Neural cell (in vitro differentiated cells): Measurements from ENCODE around the gene FKRP. TPM values are rescaled to one million over a fixed set of nuclear protein-coding genes. Genes with fewer than 3 reads are reported as not detected.

ENCODE experiments used
- H2AFZ ChIP-seq: fragments of 200-600, 300-800 bp; sonication (generic), shearing (Covaris generic); 2 replicates; pipeline ENCODE4 v1.6.0; 2014; ENCODE audit warnings: low read depth, mild to moderate bottlenecking, antibody characterized with exemption, low read length, moderate library complexity
- H3F3A ChIP-seq: fragments of 200-600 bp; shearing (Covaris generic); 2 replicates; pipeline ENCODE4 v1.6.1; 2016; ENCODE audit warnings: mild to moderate bottlenecking, moderate library complexity, mixed read lengths, antibody characterized with exemption, low read length; ENCODE audit not compliant: insufficient read depth, poor library complexity, severe bottlenecking
- H3K27ac ChIP-seq: fragments of 200-600, 300-800 bp; sonication (generic), shearing (Covaris generic); 2 replicates; pipeline ENCODE4 v1.5.1; 2014; ENCODE audit warnings: mild to moderate bottlenecking, low read length, moderate library complexity
- H3K27me3 ChIP-seq: fragments of 300-800, 200-600 bp; sonication (generic), shearing (Covaris generic); 2 replicates; pipeline ENCODE4 v1.6.0; 2014; ENCODE audit warnings: mild to moderate bottlenecking, low read depth, low read length, moderate library complexity; ENCODE audit not compliant: insufficient read depth
- H3K36me3 ChIP-seq: fragments of 300-800, 200-600 bp; sonication (generic), shearing (Covaris generic); 2 replicates; pipeline ENCODE4 v1.5.1; 2014; ENCODE audit warnings: mild to moderate bottlenecking, antibody characterized with exemption, low read length, moderate library complexity; ENCODE audit not compliant: insufficient read depth
- H3K4me2 ChIP-seq: fragments of 300-800, 200-600 bp; sonication (generic), shearing (Covaris generic); 2 replicates; pipeline ENCODE4 v1.6.0; 2014; ENCODE audit warnings: mild to moderate bottlenecking, low read length
- H3K4me3 ChIP-seq: fragments of 300-800, 200-600 bp; sonication (generic), shearing (Covaris generic); 2 replicates; pipeline ENCODE4 v1.5.1; 2014; ENCODE audit warnings: mild to moderate bottlenecking, low read length, moderate library complexity
- H3K79me2 ChIP-seq: fragments of 200-600 bp; shearing (Covaris generic); replicated peaks from 2 replicates; pipeline ENCODE4 v1.6.0; 2014; ENCODE audit warnings: mild to moderate bottlenecking, low read length, moderate library complexity; ENCODE audit not compliant: insufficient read depth
- H3K9ac ChIP-seq: fragments of 300-800, 200-600 bp; sonication (generic), shearing (Covaris generic); 2 replicates; pipeline ENCODE4 v1.6.1; 2016; ENCODE audit warnings: mild to moderate bottlenecking, low read length, mixed read lengths
- H3K9me2 ChIP-seq: fragments of 200-600 bp; shearing (Covaris generic); 2 replicates; pipeline ENCODE4 v1.6.1; 2016; ENCODE audit warnings: mild to moderate bottlenecking, low read length, mixed read lengths; ENCODE audit not compliant: insufficient read depth
- H3K9me3 ChIP-seq: fragments of 200-600, 300-800 bp; sonication (generic), shearing (Covaris generic); 2 replicates; pipeline ENCODE4 v1.6.1; 2016; ENCODE audit warnings: mild to moderate bottlenecking, mixed run types, low read length, moderate library complexity, mixed read lengths
- H4K20me1 ChIP-seq: fragments of 200-600 bp; shearing (Covaris generic); 2 replicates; pipeline ENCODE4 v1.6.1; 2016; ENCODE audit warnings: mild to moderate bottlenecking, mixed run types; ENCODE audit not compliant: insufficient read depth
- CTCF ChIP-seq: fragments of 450-650 bp; IDR thresholded peaks from 2 replicates; pipeline ENCODE4 v1.5.1; 2014; ENCODE audit warnings: antibody characterized with exemption, mild to moderate bottlenecking, moderate library complexity; ENCODE audit not compliant: poor library complexity, severe bottlenecking
- EP300 ChIP-seq: fragments of 450-650 bp; conservative IDR thresholded peaks from 2 replicates; pipeline ENCODE4 v1.6.1; 2014; ENCODE audit warnings: antibody characterized with exemption, mild to moderate bottlenecking, moderate library complexity; ENCODE audit not compliant: poor library complexity, severe bottlenecking
- EZH2 ChIP-seq: fragments of 200-600, 300-800 bp; shearing (Covaris generic), sonication (generic); IDR thresholded peaks from 2 replicates; pipeline ENCODE4 v1.6.1; 2014; ENCODE audit warnings: antibody characterized with exemption, low read length, borderline replicate concordance, mild to moderate bottlenecking; ENCODE audit not compliant: insufficient read depth, poor library complexity, severe bottlenecking
- MXI1 ChIP-seq: fragments of 450-650 bp; conservative IDR thresholded peaks from 2 replicates; pipeline ENCODE4 v1.6.1; 2014; ENCODE audit warnings: antibody characterized with exemption, mild to moderate bottlenecking; ENCODE audit not compliant: poor library complexity, severe bottlenecking
- POLR2AphosphoS5 ChIP-seq: IDR thresholded peaks from 2 replicates; pipeline ENCODE4 v1.6.1; 2012
- RAD21 ChIP-seq: fragments of 450-650 bp; conservative IDR thresholded peaks from 2 replicates; pipeline ENCODE4 v1.6.1; 2014; ENCODE audit warnings: antibody characterized with exemption, mild to moderate bottlenecking, moderate library complexity
- REST ChIP-seq: IDR thresholded peaks from 2 replicates; pipeline ENCODE4 v1.6.1; 2012; ENCODE audit warnings: borderline replicate concordance
- SMC3 ChIP-seq: fragments of 450-650 bp; conservative IDR thresholded peaks from 2 replicates; pipeline ENCODE4 v1.6.1; 2014; ENCODE audit warnings: antibody characterized with exemption, mild to moderate bottlenecking, moderate library complexity; ENCODE audit not compliant: poor library complexity
- TAF1 ChIP-seq: IDR thresholded peaks from 2 replicates; pipeline ENCODE4 v1.6.1; 2012; ENCODE audit warnings: low read depth
- polyA plus RNA-seq: library from polyadenylated mRNA; depleted of rRNA; stranded (reverse); fragments of >200 nt; gene quantifications from 2 replicates; pipeline ENCODE4 v1.2.3, GENCODE V29; 2014

Gene FKRP
- polyA plus RNA-seq, 1 donor from 2014 or later = 27.8 TPM

GRCh38 chr19:46787331-46788261 is 41.7 kb downstream of the FKRP start:
- Histone ChIP-seq H3K9me3 (no peaks in the 10 kb centered on the region), H3K4me3 (peak overlapping the region; percentile 67), H3K9me2 (no peaks in the 10 kb centered on the region), H4K20me1 (no peaks in the 10 kb centered on the region), H3F3A (peaks cover 3% of the 10 kb centered on the region), H3K9ac (peak overlapping the region; percentile 45), H3K36me3 (no peaks in the 10 kb centered on the region), H3K79me2 (no peaks in the 10 kb centered on the region), H3K27ac (no peak overlapping the region), H3K4me2 (peak overlapping the region; percentile 55), H3K27me3 (peaks cover 18% of the 10 kb centered on the region), H2AFZ (no peak overlapping the region)
- TF ChIP-seq MXI1 (no peak), RAD21 (no peak), EP300 (no peak), SMC3 (no peak), EZH2 (no peak), CTCF (no peak), TAF1 (no peak), REST (no peak), POLR2AphosphoS5 (no peak)

- no peak within 1 kb of the TSS for H2AFZ ChIP-seq
- H3K9ac ChIP-seq = peak within 1 kb of the TSS; percentile 45
- no peak within 1 kb of the TSS for H3K27ac ChIP-seq
Observed at GRCh38 chr19:46788262-46788967, 42.6 kb downstream of the FKRP start, which contains the start of gene SLC1A5. Gene SLC1A5 (minus strand): TSS chr19:46788594. CDS start chr19:46787965, 629 bp downstream.

More at GRCh38 chr19:46788262-46788967, 42.6 kb downstream of the FKRP start, which contains the start of gene SLC1A5:
- Histone ChIP-seq H3F3A (peaks cover 3% of the 10 kb centered on the region), H4K20me1 (no peaks in the 10 kb centered on the region), H3K79me2 (no peaks in the 10 kb centered on the region), H3K4me2 (peak within 1 kb of the TSS; percentile 55), H3K9me2 (no peaks in the 10 kb centered on the region), H3K27me3 (peaks cover 18% of the 10 kb centered on the region), H3K4me3 (peak within 1 kb of the TSS; percentile 67), H3K36me3 (no peaks in the 10 kb centered on the region), H3K9me3 (no peaks in the 10 kb centered on the region)
- TF ChIP-seq MXI1 (peak; percentile 48), POLR2AphosphoS5 (no peak), EP300 (no peak)
